Naive thymus-derived CD8-positive, alpha-beta T cell (primary cell): ENCODE data around the gene OTOP3. TPM values are rescaled to one million over a fixed set of nuclear protein-coding genes. Genes with fewer than 3 reads are reported as not detected.

Experiments used
- ATAC-seq, 2 donors: fragments of 150-1000 bp; cut with Tn5 transposase in 1 of 2; sonication (Bioruptor Pico), chemical (Tn5 transposase) in 1 of 2; 1 replicate in 1 of 2; 2 replicates in 1 of 2; pipeline ENCODE4 v1.10.0; 2021; ENCODE audit warnings: mild to moderate bottlenecking in 2 of 2, moderate library complexity in 2 of 2
- POLR2A ChIA-PET: fragments of 350-600 bp; sonication (Branson Sonifier 250); formaldehyde crosslinking; loops from one replicate; lab custom pipeline; 2021; ENCODE audit warnings: antibody characterized with exemption; lab: Charles Lee
- DNase-seq, 10 donors: peaks; one replicate each; pipeline versions ENCODE4 v3.0.0 to v3.0.0-alpha.2; 2020 to 2022
- H3K27ac Mint-ChIP-seq, 10 donors: one replicate each; pipeline ENCODE4 v1.8.0; 2020 to 2022; ENCODE audit warnings: mild to moderate bottlenecking in 10 of 10, mixed read lengths in 10 of 10, moderate library complexity in 4 of 10, inconsistent platforms in 1 of 10
- H3K27me3 Mint-ChIP-seq, 5 donors: one replicate each; pipeline ENCODE4 v1.8.0; 2021 to 2022; ENCODE audit warnings: mixed read lengths in 5 of 5
- H3K36me3 Mint-ChIP-seq, 3 donors: one replicate each; pipeline ENCODE4 v1.8.0; 2020 to 2022; ENCODE audit warnings: mixed read lengths in 3 of 3, mild to moderate bottlenecking in 2 of 3, inconsistent platforms in 1 of 3
- H3K4me1 Mint-ChIP-seq, 4 donors: one replicate each; pipeline ENCODE4 v1.8.0; 2021 to 2022; ENCODE audit warnings: mixed read lengths in 4 of 4
- H3K4me3 Mint-ChIP-seq, 10 donors: one replicate each; pipeline ENCODE4 v1.8.0; 2020 to 2022; ENCODE audit warnings: mild to moderate bottlenecking in 10 of 10, mixed read lengths in 10 of 10, moderate library complexity in 6 of 10, inconsistent platforms in 1 of 10
- H3K9me3 Mint-ChIP-seq, 9 donors: one replicate each; pipeline ENCODE4 v1.8.0; 2020 to 2022; ENCODE audit warnings: mixed read lengths in 9 of 9, mild to moderate bottlenecking in 3 of 9, inconsistent platforms in 1 of 9, moderate library complexity in 1 of 9
- polyA plus RNA-seq, 3 donors: library from polyadenylated mRNA; unstranded; fragments of 300-500 nt; fragmentation: Illumina TruSeq; gene quantifications; one replicate each; pipeline ENCODE4 v1.2.3, GENCODE V29; 2021
- total RNA-seq, 8 experiments: library from RNA in 2 of 8; stranded (reverse) in 2 of 8; gene quantifications; one replicate each; pipeline ENCODE4 v1.2.3 and lab custom pipeline; 2021 to 2026

Gene OTOP3
- total and polyA plus RNA-seq, 5 experiments from 2014 or later: not detected

DNA sequence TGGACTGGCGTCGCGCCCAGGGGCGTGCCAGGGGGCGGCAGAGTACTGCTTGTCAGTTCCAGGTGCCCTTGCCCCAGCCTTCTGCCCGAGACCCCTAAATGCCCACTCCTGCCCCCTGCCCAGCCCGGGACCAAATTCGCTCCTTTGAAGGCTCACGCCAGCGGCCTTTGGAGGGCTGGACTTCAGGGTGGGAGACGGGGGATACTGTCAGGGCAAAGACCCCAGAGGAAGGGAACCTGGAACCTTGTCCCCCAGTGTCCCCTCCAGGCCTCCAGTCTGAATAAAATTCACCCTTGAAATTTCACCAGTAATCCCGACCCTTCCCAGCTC, 737 bp downstream of the OTOP3 start:
- ATAC-seq (no peak), DNase-seq (no peak)
- Mint-ChIP-seq H3K4me3 (no peak overlapping the region), H3K27ac (no peak overlapping the region), H3K27me3 (peaks cover 31 to 81% (median 55%) of the 10 kb centered on the region in 5 donors), H3K4me1 (peaks cover 0 to 6% (median 2%) of the 10 kb centered on the region in 4 donors), H3K9me3 (peaks cover 0 to 3% (median 0%) of the 10 kb centered on the region in 9 donors), H3K36me3 (no peaks in the 10 kb centered on the region)
- POLR2A ChIA-PET: interaction anchor here (0.6 kb wide), 1 partner anchor 294 kb away, joined by 3 read pairs; no protein-coding TSS in a partner anchor

DNA sequence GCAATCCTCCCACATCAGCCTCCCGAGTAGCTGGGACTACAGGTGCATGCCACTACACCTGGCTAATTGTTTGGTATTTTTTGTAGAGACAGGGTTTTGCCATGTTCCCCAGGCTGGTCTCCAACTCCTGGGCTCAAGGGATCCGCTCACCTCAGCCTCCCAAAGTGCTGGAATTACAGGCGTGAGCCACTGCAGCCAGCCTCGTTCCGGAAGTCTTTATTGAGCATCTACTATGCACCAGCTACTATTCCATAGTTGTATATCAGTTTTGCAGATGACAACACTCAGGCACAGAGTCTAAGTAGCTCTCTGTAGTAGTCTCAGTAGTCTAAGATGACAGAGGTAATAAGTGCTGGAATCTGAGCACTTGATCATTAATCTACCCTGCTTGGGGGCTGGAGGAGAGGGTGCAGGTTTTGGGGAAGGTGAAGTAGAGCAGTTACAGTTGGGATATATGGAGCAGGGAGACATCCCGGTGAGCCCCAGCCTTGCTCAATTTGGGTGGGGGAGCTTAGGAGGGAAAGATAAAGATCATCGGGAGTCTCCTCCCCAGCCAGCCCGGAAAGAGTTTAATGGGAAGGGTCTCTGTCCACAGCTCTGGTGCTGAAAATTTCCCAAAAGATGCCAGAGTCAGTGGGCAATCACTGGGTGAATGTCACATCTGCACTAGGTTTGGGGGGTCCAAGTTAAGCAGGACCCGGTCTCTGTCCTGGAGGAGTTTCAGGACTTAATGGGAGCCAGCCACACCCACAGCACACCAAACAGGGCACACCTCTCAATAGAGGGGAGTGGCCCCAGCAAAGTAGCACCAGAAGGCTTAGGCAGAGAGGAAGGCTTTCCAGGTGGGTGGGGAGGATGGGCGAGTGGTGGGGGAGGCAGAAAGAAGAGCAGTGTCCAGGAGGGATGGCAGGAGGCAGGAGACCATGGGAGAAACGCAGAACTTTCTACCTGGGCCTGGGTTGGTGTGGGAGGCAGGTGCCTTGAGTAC, 1.7 kb downstream of the OTOP3 start:
- Mint-ChIP-seq H3K27me3 (peaks cover 28 to 83% (median 54%) of the 10 kb centered on the region in 5 donors), H3K36me3 (no peaks in the 10 kb centered on the region), H3K4me3 (no peak overlapping the region), H3K4me1 (peaks cover 0 to 6% (median 2%) of the 10 kb centered on the region in 4 donors), H3K9me3 (peaks cover 0 to 3% (median 0%) of the 10 kb centered on the region in 9 donors), H3K27ac (no peak overlapping the region)
- ATAC-seq (no peak), DNase-seq (no peak)
- POLR2A ChIA-PET: interaction anchor here (0.6 kb wide), 1 partner anchor 293 kb away, joined by 3 read pairs; no protein-coding TSS in a partner anchor

GRCh38 chr17:74938194-74938950, 2.7 kb downstream of the OTOP3 start:
- DNase-seq: no peak
- H3K4me3 Mint-ChIP-seq: no peak overlapping the region
- no peaks in the 10 kb centered on the region for H3K36me3 Mint-ChIP-seq
- peaks cover 30 to 76% (median 44%) of the 10 kb centered on the region in 5 donors for H3K27me3 Mint-ChIP-seq
- H3K4me1 Mint-ChIP-seq: peaks cover 0 to 6% (median 2%) of the 10 kb centered on the region in 4 donors
- no peak for ATAC-seq
- POLR2A ChIA-PET: no interaction called here
- peak overlapping the region in 2 of 10 donors; percentile 3 to 65 for H3K27ac Mint-ChIP-seq
- peaks cover 0 to 3% (median 0%) of the 10 kb centered on the region in 9 donors for H3K9me3 Mint-ChIP-seq

DNA sequence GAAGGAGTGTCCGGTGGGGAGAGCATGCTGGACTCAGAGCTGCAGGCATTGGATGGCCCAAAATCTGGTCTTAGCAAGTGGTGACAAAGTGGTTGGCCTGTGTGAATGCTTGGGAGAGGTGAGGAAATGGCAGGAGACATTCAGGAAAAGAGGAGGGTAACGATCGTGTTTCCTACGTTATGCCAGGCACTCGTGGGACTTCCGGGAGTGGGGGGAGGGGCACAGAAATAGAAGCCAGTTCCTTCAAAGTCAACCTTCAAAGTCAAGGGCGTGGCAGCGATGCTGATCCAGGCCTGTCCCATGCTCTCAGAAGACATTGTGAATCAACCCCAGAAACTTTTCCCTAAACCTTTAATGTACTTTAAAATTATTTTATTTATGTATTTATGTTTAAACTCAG, 3.8 kb downstream of the OTOP3 start:
- H3K9me3 Mint-ChIP-seq: peaks cover 0 to 3% (median 0%) of the 10 kb centered on the region in 9 donors
- POLR2A ChIA-PET: no interaction called here
- no peak overlapping the region for H3K4me3 Mint-ChIP-seq
- ATAC-seq (no peak), DNase-seq (no peak)
- peaks cover 0 to 6% (median 2%) of the 10 kb centered on the region in 4 donors for H3K4me1 Mint-ChIP-seq
- H3K27ac Mint-ChIP-seq: peak overlapping the region in 1 of 10 donors; percentile 15
- H3K27me3 Mint-ChIP-seq: peaks cover 25 to 72% (median 43%) of the 10 kb centered on the region in 5 donors
- H3K36me3 Mint-ChIP-seq: no peaks in the 10 kb centered on the region

DNA sequence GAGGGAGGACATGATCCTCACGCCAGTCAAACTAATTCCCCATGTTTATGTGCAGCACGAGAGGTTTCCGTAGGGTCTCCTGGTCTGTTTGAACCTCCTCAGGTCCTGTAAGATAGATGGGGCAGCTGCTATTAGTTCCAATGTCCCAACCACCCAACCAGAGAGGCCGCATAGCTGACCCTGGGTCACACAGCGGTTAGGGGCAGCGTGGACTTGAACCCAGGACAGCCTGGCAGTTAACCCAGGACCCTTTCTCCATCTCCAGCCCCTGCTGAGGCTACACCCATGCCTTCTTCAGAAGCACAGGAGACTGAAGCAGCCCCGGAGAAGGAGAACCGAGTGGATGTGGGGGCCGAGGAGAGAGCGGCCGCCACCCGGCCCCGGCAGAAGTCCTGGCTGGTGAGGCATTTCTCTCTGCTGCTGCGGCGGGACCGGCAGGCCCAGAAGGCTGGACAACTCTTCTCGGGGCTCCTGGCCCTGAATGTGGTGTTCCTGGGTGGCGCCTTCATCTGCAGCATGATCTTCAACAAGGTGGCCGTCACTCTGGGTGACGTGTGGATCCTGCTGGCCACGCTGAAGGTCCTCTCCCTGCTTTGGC, 5.5 kb downstream of the OTOP3 start:
- Mint-ChIP-seq H3K4me1 (peaks cover 0 to 6% (median 2%) of the 10 kb centered on the region in 4 donors), H3K27ac (no peak overlapping the region), H3K9me3 (no peaks in the 10 kb centered on the region), H3K4me3 (no peak overlapping the region), H3K27me3 (peaks cover 22 to 64% (median 36%) of the 10 kb centered on the region in 5 donors), H3K36me3 (no peaks in the 10 kb centered on the region)
- no peak for ATAC-seq
- POLR2A ChIA-PET: interaction anchor here (0.9 kb wide), 1 partner anchor 11 kb away, joined by 3 read pairs; no protein-coding TSS in a partner anchor
- no peak for DNase-seq

DNA sequence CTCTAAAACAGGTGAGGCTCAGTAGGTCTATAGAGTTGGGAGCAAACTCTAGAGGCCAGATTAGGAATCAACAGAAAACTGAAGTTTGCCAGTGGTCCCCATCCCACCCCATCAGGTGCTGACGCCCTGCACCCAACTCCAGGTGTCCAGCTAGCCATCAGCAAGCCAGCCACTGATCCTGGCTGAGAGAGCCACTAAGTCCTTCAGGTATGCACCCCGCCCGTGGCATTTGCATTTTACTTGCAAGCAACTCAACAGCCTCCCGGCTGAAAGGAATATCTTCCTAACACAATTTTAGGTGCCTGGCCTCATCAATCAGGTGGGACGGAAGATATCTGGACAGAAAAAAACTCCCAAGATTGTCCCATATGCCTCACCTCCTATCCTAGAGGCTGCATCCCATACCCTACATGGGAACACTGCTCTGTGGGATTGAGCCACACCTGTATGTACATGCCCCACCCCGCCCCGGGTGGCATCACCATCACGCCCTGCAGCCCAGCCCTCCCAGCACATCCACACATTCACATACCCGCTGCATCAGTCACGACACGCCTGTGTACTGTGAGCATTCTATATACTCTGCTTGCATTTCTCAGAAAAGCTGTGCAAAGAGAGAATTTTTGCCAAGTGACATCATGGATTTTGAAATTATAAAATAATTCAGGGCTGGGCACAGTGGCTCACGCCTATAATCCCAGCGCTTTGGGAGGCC, 8.3 kb downstream of the OTOP3 start:
- DNase-seq (no peak), ATAC-seq (no peak)
- Mint-ChIP-seq H3K27ac (no peak overlapping the region), H3K9me3 (no peaks in the 10 kb centered on the region), H3K4me3 (no peak overlapping the region), H3K4me1 (peaks cover 0 to 2% (median 0%) of the 10 kb centered on the region in 4 donors), H3K36me3 (no peaks in the 10 kb centered on the region), H3K27me3 (peaks cover 3 to 41% (median 18%) of the 10 kb centered on the region in 5 donors)
- POLR2A ChIA-PET: no interaction called here

DNA sequence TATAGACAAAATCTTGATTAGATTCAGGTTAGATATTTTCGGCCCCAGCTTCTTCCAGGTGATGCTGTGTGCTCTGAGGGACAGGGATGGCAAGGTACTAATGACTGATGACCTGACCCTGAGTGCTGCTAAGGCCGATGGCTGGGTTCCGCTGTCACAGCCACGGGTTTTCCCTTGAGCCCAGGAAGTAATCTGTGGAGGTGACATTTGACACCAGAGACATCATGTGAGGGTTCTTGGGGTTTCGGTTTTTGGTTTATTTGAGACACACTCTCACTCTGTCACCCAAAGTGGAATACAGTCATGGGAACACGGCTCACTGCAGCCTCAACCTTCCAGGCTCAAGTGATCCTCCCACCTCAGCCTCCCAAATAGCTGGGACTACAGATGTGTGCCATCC, 9.8 kb downstream of the OTOP3 start:
- POLR2A ChIA-PET: no interaction called here
- H3K4me3 Mint-ChIP-seq: no peak overlapping the region
- DNase-seq: no peak
- peaks cover 2 to 32% (median 13%) of the 10 kb centered on the region in 5 donors for H3K27me3 Mint-ChIP-seq
- H3K27ac Mint-ChIP-seq: no peak overlapping the region
- no peaks in the 10 kb centered on the region for H3K9me3 Mint-ChIP-seq
- ATAC-seq: no peak
- no peaks in the 10 kb centered on the region for H3K4me1 Mint-ChIP-seq
- H3K36me3 Mint-ChIP-seq: no peaks in the 10 kb centered on the region

- ATAC-seq (no peak), DNase-seq (no peak)
- POLR2A ChIA-PET: no interaction called here
- H3K4me3 Mint-ChIP-seq: no peak overlapping the region
- H3K9me3 Mint-ChIP-seq: no peaks in the 10 kb centered on the region
- no peak overlapping the region for H3K27ac Mint-ChIP-seq
- peaks cover 2 to 25% (median 8%) of the 10 kb centered on the region in 5 donors for H3K27me3 Mint-ChIP-seq
- no peaks in the 10 kb centered on the region for H3K36me3 Mint-ChIP-seq
- no peaks in the 10 kb centered on the region for H3K4me1 Mint-ChIP-seq
Measured at GRCh38 chr17:74946641-74947040, 10.9 kb downstream of the OTOP3 start.

- Mint-ChIP-seq H3K4me3 (no peak overlapping the region), H3K9me3 (no peaks in the 10 kb centered on the region), H3K27ac (no peak overlapping the region), H3K36me3 (no peaks in the 10 kb centered on the region), H3K4me1 (no peaks in the 10 kb centered on the region), H3K27me3 (peaks cover 0 to 20% (median 2%) of the 10 kb centered on the region in 5 donors)
- ATAC-seq (no peak), DNase-seq (no peak)
- POLR2A ChIA-PET: no interaction called here
Measured at GRCh38 chr17:74947041-74947754, 11.5 kb downstream of the OTOP3 start.

- Mint-ChIP-seq H3K36me3 (peaks cover 0 to 2% (median 0%) of the 10 kb centered on the region in 3 donors), H3K4me3 (no peak overlapping the region), H3K9me3 (no peaks in the 10 kb centered on the region), H3K27me3 (peaks cover 0 to 8% (median 0%) of the 10 kb centered on the region in 5 donors), H3K27ac (no peak overlapping the region), H3K4me1 (no peaks in the 10 kb centered on the region)
- POLR2A ChIA-PET: no interaction called here
- ATAC-seq (no peak), DNase-seq (no peak)
Measured at GRCh38 chr17:74949455-74950115, 13.9 kb downstream of the OTOP3 start.

- POLR2A ChIA-PET: no interaction called here
- ATAC-seq: no peak
- H3K9me3 Mint-ChIP-seq: no peaks in the 10 kb centered on the region
- H3K36me3 Mint-ChIP-seq: peaks cover 0 to 6% (median 1%) of the 10 kb centered on the region in 3 donors
- H3K4me1 Mint-ChIP-seq: no peaks in the 10 kb centered on the region
- no peak overlapping the region for H3K4me3 Mint-ChIP-seq
- H3K27me3 Mint-ChIP-seq: peaks cover 0 to 7% (median 0%) of the 10 kb centered on the region in 5 donors
- H3K27ac Mint-ChIP-seq: no peak overlapping the region
- DNase-seq: no peak
Measured at GRCh38 chr17:74950207-74950606, 14.5 kb downstream of the OTOP3 start.
